H1 (cell line): Measurements from ENCODE around the gene ZC3HAV1. TPM values are rescaled to one million over a fixed set of nuclear protein-coding genes. Genes with fewer than 3 reads are reported as not detected.
"Not testable (repeated sequence)": the region's sequence is repeated elsewhere in the genome, so short reads cannot be mapped to it uniquely, and the experiment has no call there.

ENCODE experiments used
- CTCF ChIA-PET: fragments of 300-600 bp; sonication (Branson Sonifier 250); formaldehyde crosslinking; loops from one replicate; lab custom pipeline; 2021; ENCODE audit not compliant: partially characterized antibody; lab: Charles Lee
- POLR2A ChIA-PET: fragments of 300-600 bp; sonication (Branson Sonifier 250); formaldehyde crosslinking; loops from one replicate; lab custom pipeline; 2021; ENCODE audit warnings: inconsistent platforms; ENCODE audit not compliant: partially characterized antibody; lab: Charles Lee
- DNase-seq, 2 experiments: peaks; one replicate each; pipeline versions ENCODE4 v3.0.0 to v3.0.0-alpha.2; 2010 to 2022; ENCODE audit warnings: low spot score in 2 of 2, low read depth in 1 of 2, mixed read lengths in 1 of 2
- FAIRE-seq: peaks from 2 replicates; lab custom pipeline; 2011; peaks lifted over from hg19 to GRCh38; lab: Jason Lieb, UNC
- H2AFZ ChIP-seq: 2 replicates; pipeline ENCODE4 v1.8.1; 2012; ENCODE audit warnings: low read length, inconsistent platforms
- H2AK5ac ChIP-seq: 2 replicates; pipeline ENCODE4 v1.6.1; 2013; ENCODE audit warnings: low read depth, low read length
- H2BK120ac ChIP-seq: replicated peaks from 2 replicates; pipeline ENCODE3; 2013; ENCODE audit warnings: low read depth, low read length, inconsistent platforms
- H2BK12ac ChIP-seq: 2 replicates; pipeline ENCODE4 v1.6.1; 2013; ENCODE audit warnings: low read depth, low read length
- H2BK15ac ChIP-seq: 2 replicates; pipeline ENCODE4 v1.6.1; 2013; ENCODE audit warnings: low read length
- H2BK20ac ChIP-seq: 2 replicates; pipeline ENCODE4 v1.6.1; 2013; ENCODE audit warnings: low read length
- H2BK5ac ChIP-seq: 2 replicates; pipeline ENCODE4 v1.6.1; 2013; ENCODE audit warnings: low read depth, low read length
- H3K14ac ChIP-seq: 2 replicates; pipeline ENCODE4 v1.6.1; 2013; ENCODE audit warnings: inconsistent platforms; ENCODE audit not compliant: insufficient read length
- H3K18ac ChIP-seq: 2 replicates; pipeline ENCODE4 v1.6.1; 2013; ENCODE audit warnings: low read length; ENCODE audit errors: extremely low read depth
- H3K23ac ChIP-seq: 2 replicates; pipeline ENCODE4 v1.6.1; 2013; ENCODE audit warnings: inconsistent platforms; ENCODE audit not compliant: insufficient read length
- H3K23me2 ChIP-seq: 2 replicates; pipeline ENCODE4 v1.6.1; 2013; ENCODE audit warnings: low read depth, low read length
- H3K27ac ChIP-seq: 2 replicates; pipeline ENCODE4 v1.6.1; 2011; ENCODE audit warnings: low read depth, low read length, inconsistent platforms
- H3K27me3 ChIP-seq, 4 experiments: replicated peaks in 1 of 4; 1 replicate in 1 of 4; 2 replicates in 3 of 4; pipeline versions ENCODE4 v1.6.1 to v1.8.1; 2011 to 2013; ENCODE audit warnings: low read length in 3 of 4, mild to moderate bottlenecking in 3 of 4, inconsistent platforms in 2 of 4, mixed read lengths in 2 of 4, moderate library complexity in 1 of 4; ENCODE audit not compliant: control insufficient read depth in 3 of 4, insufficient read depth in 3 of 4; ENCODE audit errors: extremely low read depth in 1 of 4
- H3K36me3 ChIP-seq, 4 experiments: 2 replicates each; pipeline versions ENCODE4 v1.6.1 to v1.8.1; 2011 to 2013; ENCODE audit warnings: mild to moderate bottlenecking in 4 of 4, low read length in 3 of 4, moderate library complexity in 2 of 4, control low read depth in 1 of 4, inconsistent platforms in 1 of 4; ENCODE audit not compliant: insufficient read depth in 4 of 4, control insufficient read depth in 2 of 4
- H3K4ac ChIP-seq: replicated peaks from 2 replicates; pipeline ENCODE3; 2013; ENCODE audit warnings: low read length, low read depth, mixed read lengths, inconsistent platforms; ENCODE audit not compliant: insufficient read length
- H3K4me1 ChIP-seq, 4 experiments: replicated peaks in 1 of 4; 1 replicate in 1 of 4; 2 replicates in 3 of 4; pipeline versions ENCODE4 v1.6.1 to v1.8.1; 2011 to 2013; ENCODE audit warnings: low read length in 3 of 4, inconsistent platforms in 2 of 4, mixed read lengths in 1 of 4; ENCODE audit not compliant: insufficient read depth in 4 of 4, control insufficient read depth in 3 of 4
- H3K4me2 ChIP-seq, 2 experiments: 2 replicates each; pipeline versions ENCODE4 v1.6.1 to v1.8.1; 2011 to 2013; ENCODE audit warnings: low read depth in 2 of 2, low read length in 2 of 2, control low read depth in 1 of 2, inconsistent platforms in 1 of 2, mild to moderate bottlenecking in 1 of 2; ENCODE audit not compliant: insufficient read depth in 1 of 2
- H3K4me3 ChIP-seq, 4 experiments: fragments of 200-600, 300-600 bp in 1 of 4; sonication (generic), shearing (Covaris generic), sonication (Bioruptor Twin) in 1 of 4; 2 replicates each; pipeline versions ENCODE4 v1.5.1 to v1.8.1; 2011 to 2016; ENCODE audit warnings: low read length in 4 of 4, low read depth in 3 of 4, control low read depth in 2 of 4, inconsistent platforms in 2 of 4, mild to moderate bottlenecking in 2 of 4, mixed read lengths in 1 of 4, moderate library complexity in 1 of 4; ENCODE audit not compliant: insufficient read depth in 2 of 4; ENCODE audit errors: extremely low read depth in 1 of 4
- H3K56ac ChIP-seq: replicated peaks from 2 replicates; pipeline ENCODE3; 2013; ENCODE audit warnings: low read depth, mild to moderate bottlenecking, mixed read lengths, low read length, inconsistent platforms; ENCODE audit not compliant: insufficient read length
- H3K79me1 ChIP-seq: 2 replicates; pipeline ENCODE4 v1.6.1; 2013; ENCODE audit warnings: low read depth, low read length, control low read depth
- H3K79me2 ChIP-seq, 2 experiments: 2 replicates each; pipeline versions ENCODE4 v1.6.1 to v1.8.1; 2012 to 2013; ENCODE audit warnings: low read length in 2 of 2, mild to moderate bottlenecking in 2 of 2, inconsistent platforms in 1 of 2; ENCODE audit not compliant: insufficient read depth in 2 of 2, control insufficient read depth in 1 of 2
- H3K9ac ChIP-seq, 4 experiments: replicated peaks in 1 of 4; 1 replicate in 1 of 4; 2 replicates in 3 of 4; pipeline versions ENCODE4 v1.6.1 to v1.8.1; 2011 to 2013; ENCODE audit warnings: low read depth in 3 of 4, low read length in 3 of 4, control low read depth in 2 of 4, mild to moderate bottlenecking in 2 of 4, moderate library complexity in 2 of 4, inconsistent platforms in 1 of 4; ENCODE audit errors: extremely low read depth in 1 of 4
- H3K9me3 ChIP-seq, 2 experiments: 2 replicates each; pipeline versions ENCODE4 v1.6.1 to v1.8.1; 2012 to 2013; ENCODE audit warnings: mild to moderate bottlenecking in 2 of 2, moderate library complexity in 2 of 2, control low read depth in 1 of 2, inconsistent platforms in 1 of 2, low read depth in 1 of 2, low read length in 1 of 2, mixed read lengths in 1 of 2; ENCODE audit not compliant: insufficient read depth in 2 of 2
- H4K20me1 ChIP-seq, 2 experiments: replicated peaks in 1 of 2; 2 replicates each; pipeline versions ENCODE3 to v1.8.1; 2011 to 2013; ENCODE audit warnings: inconsistent platforms in 2 of 2, low read length in 2 of 2, mild to moderate bottlenecking in 1 of 2; ENCODE audit not compliant: insufficient read depth in 2 of 2, control insufficient read depth in 1 of 2
- H4K5ac ChIP-seq: 2 replicates; pipeline ENCODE4 v1.6.1; 2013; ENCODE audit warnings: low read length, low read depth, mixed read lengths, inconsistent platforms; ENCODE audit not compliant: insufficient read length
- H4K8ac ChIP-seq: 2 replicates; pipeline ENCODE4 v1.8.0; 2013; ENCODE audit warnings: mild to moderate bottlenecking, moderate library complexity, low read length, inconsistent platforms; ENCODE audit not compliant: insufficient read depth; ENCODE audit errors: extremely low read depth
- H4K91ac ChIP-seq: replicated peaks from 2 replicates; pipeline ENCODE3; 2013; ENCODE audit warnings: low read length, mixed read lengths, inconsistent platforms; ENCODE audit not compliant: insufficient read length
- WGBS, 2 experiments: shearing (Covaris generic) in 1 of 2; methylation state at CpG; one replicate each; pipeline versions ENCODE4 v1.1.6 to v1.1.7; 2013 to 2015; ENCODE audit warnings: low lambda C conversion rate in 2 of 2, mixed read lengths in 2 of 2, inconsistent platforms in 1 of 2, low coverage in 1 of 2, missing lambda C conversion rate in 1 of 2; ENCODE audit not compliant: insufficient replicate concordance in 2 of 2, insufficient coverage in 1 of 2, insufficient read length in 1 of 2; ENCODE audit errors: extremely low coverage in 1 of 2, missing lambda C conversion rate in 1 of 2; 5-methylcytosine and 5-hydroxymethylcytosine counted together
- polyA plus RNA-seq, 7 experiments: library from polyadenylated mRNA; depleted of rRNA in 3 of 7; stranded (reverse) in 5 of 7; unstranded in 2 of 7; fragments of >200 nt in 5 of 7; fragments of 200-250 nt in 2 of 7; gene quantifications; 1 replicate in 5 of 7; 2 replicates in 1 of 7; 4 replicates in 1 of 7; pipeline versions ENCODE4 v1.2.1 to v1.2.3, GENCODE V29; 2011 to 2013; ENCODE audit warnings: missing spikeins in 2 of 7, mixed read lengths in 2 of 7
- total RNA-seq: library from RNA; stranded (reverse); fragmentation: NEBNext Ultra II Directional; extraction: Animal tissue kit (Norgen Biotek cat#: 25700); gene quantifications from 2 replicates; pipeline ENCODE4 v1.2.1, GENCODE V29; 2021

Gene ZC3HAV1
- total and polyA plus RNA-seq, 2 of the 8 experiments (the other 6 are each of a cell fraction or from before 2014, with no cell fraction given): 22.5 to 43.4 TPM

- H3K4ac ChIP-seq, H2BK20ac ChIP-seq, H3K23ac ChIP-seq, H3K27me3 ChIP-seq, H3K36me3 ChIP-seq, H3K4me2 ChIP-seq, POLR2A ChIA-PET, H2BK12ac ChIP-seq, H3K56ac ChIP-seq, H3K9me3 ChIP-seq, H3K4me3 ChIP-seq, H3K4me1 ChIP-seq, FAIRE-seq, H3K27ac ChIP-seq, H3K79me2 ChIP-seq, DNase-seq, H3K23me2 ChIP-seq, H3K18ac ChIP-seq, H4K91ac ChIP-seq, H2AFZ ChIP-seq, H2BK120ac ChIP-seq, H2BK15ac ChIP-seq, H2BK5ac ChIP-seq, H4K8ac ChIP-seq, H2AK5ac ChIP-seq, H4K20me1 ChIP-seq, H3K14ac ChIP-seq, H3K9ac ChIP-seq, H4K5ac ChIP-seq, H3K79me1 ChIP-seq: not testable (repeated sequence)
- 89% methylated on average over 3 of the region's 3 CpGs; no CpG with 5 or more reads in 1 of the 2 experiments for WGBS, 2 experiments
- CTCF ChIA-PET: interaction anchor here (1.6 kb wide), 1 partner anchor 18 kb away, joined by 3 read pairs; no protein-coding TSS in a partner anchor
Observed at GRCh38 chr7:139124995-139125394, 15.5 kb upstream of the ZC3HAV1 start.
